SH-SY5Y (cell line): ENCODE measurements around the gene C12orf76.

Experiments
- GATA2 ChIP-seq: IDR thresholded peaks from 2 replicates; pipeline ENCODE4 v1.6.1; 2011; ENCODE audit warnings: mild to moderate bottlenecking, low read depth, low read length
- GATA3 ChIP-seq: IDR thresholded peaks from 2 replicates; pipeline ENCODE4 v1.6.1; 2011; ENCODE audit warnings: low read depth, mild to moderate bottlenecking, low read length, moderate library complexity

DNA sequence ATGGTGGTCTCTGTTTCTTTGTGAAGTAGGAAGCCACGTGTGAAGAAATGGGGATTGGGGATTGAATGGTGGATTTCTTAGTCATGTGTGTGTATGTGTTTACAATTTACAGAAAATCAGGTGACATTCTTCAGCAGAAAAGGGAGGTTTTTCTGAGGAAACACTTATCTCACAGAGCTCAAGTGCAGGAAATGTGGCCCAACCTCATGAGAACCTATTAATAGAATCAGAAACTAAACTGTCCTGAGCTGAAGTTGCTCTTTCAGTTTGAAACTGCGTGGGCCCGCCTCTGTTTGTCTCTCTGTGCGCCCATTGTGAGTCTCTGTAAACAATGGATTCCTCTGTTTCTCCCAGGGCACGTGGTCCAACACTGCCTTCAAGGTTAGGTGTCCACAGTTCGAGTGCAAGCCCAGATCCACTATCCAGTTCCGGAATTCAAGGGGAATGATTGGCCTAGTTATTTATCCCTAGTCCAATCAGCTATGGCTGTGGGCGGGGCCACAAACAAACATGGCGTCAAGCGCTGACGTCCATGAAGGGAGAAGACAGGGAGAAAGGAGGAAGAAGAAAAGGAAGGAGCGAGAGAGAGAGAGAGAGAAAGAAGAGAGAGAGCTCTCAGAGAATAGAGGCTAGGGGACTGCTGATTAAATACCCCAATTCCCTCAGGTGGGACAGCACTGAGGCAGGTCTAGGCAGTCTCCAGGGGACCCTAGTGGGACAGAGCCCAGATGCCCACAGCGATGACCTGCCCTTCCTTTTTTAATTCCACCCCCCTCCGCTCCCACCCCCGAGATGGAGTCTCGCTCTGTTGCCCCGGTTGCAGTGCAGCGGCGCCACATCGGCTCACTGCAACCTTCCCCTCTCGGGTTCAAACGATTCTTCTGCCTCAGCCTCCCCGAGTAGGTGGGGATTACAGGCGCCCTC lies 31.4 kb upstream of the C12orf76 start:
- TF ChIP-seq GATA3: no peak
- TF ChIP-seq GATA2: no peak
